Parathyroid adenoma (tissue), 2 donors: Measurements from ENCODE around the gene MAFB.

ENCODE experiments used
- H2AFZ ChIP-seq: fragments of 300-600 bp; sonication (generic); one replicate; pipeline ENCODE4 v1.7.0; 2017; ENCODE audit warnings: antibody characterized with exemption, mild to moderate bottlenecking
- H3K27ac ChIP-seq: fragments of 300-600 bp; sonication (generic); one replicate; pipeline ENCODE4 v1.7.0; 2017
- H3K27me3 ChIP-seq: fragments of 300-600 bp; sonication (generic); one replicate; pipeline ENCODE4 v1.7.0; 2017; ENCODE audit warnings: low read length; ENCODE audit not compliant: control insufficient read depth, insufficient read depth
- H3K36me3 ChIP-seq: fragments of 300-600 bp; sonication (generic); one replicate; pipeline ENCODE4 v1.7.0; 2017; ENCODE audit warnings: low read length; ENCODE audit not compliant: control insufficient read depth, insufficient read depth
- H3K4me1 ChIP-seq: fragments of 300-600 bp; sonication (generic); one replicate; pipeline ENCODE4 v1.7.0; 2017; ENCODE audit warnings: control low read depth
- H3K4me2 ChIP-seq: fragments of 300-600 bp; sonication (generic); one replicate; pipeline ENCODE4 v1.7.0; 2017; ENCODE audit warnings: low read length
- H3K4me3 ChIP-seq: fragments of 300-600 bp; sonication (generic); one replicate; pipeline ENCODE4 v1.7.0; 2017; ENCODE audit warnings: low read depth, low read length
- H3K79me2 ChIP-seq: fragments of 300-600 bp; sonication (generic); one replicate; pipeline ENCODE4 v1.7.0; 2017; ENCODE audit warnings: control low read depth
- H3K9ac ChIP-seq: fragments of 300-600 bp; sonication (generic); one replicate; pipeline ENCODE4 v1.7.0; 2017; ENCODE audit warnings: mild to moderate bottlenecking
- H3K9me3 ChIP-seq: fragments of 300-600 bp; sonication (generic); one replicate; pipeline ENCODE4 v1.7.0; 2017; ENCODE audit warnings: low read length; ENCODE audit not compliant: control insufficient read depth
- TF ChIP-seq, protein P1 (sequence below): fragments of 300-600 bp; sonication (generic); IDR thresholded peaks from one replicate; pipeline ENCODE4 v1.7.0; 2017; ENCODE audit warnings: antibody characterized with exemption, mild to moderate bottlenecking
- donor health status: primary hyperparathyroidism.

MAFB gene

DNA sequence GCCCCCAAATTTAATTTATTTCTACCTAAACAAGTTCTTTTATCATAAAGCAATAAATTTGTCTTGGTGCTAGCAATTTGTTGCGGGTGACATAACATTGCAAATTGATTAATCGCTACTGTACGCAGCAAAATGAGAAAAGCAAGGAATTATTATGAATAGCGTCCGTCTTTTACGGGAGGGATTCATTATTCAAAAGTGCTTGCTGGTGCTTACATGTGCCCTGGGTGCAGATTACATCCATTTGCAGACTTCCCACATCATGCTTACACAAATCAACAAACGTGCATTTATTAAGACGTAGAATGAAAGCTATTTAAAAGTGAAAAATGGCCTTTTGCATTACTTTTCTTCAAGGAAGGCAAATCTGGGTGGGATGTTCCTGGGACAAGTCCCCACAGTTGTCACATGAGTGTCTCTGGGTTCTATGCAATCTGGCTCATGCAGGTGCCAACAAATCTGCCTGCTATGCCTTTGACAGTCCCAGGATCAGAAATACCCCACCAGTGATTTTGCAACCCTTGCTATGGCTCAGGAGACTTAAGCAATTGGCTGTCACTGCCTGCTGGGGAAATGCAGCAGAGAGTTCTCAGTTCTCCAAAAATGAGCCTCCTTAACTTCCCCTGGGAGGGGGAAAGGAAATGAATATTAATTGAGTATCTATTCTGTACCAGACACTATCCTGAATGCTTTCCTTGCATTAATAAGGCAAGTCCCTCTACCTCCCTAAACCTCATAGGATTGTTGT, 30.1 kb upstream of the MAFB start:
- H3K4me3 ChIP-seq = peak overlapping the region; percentile 82
- H3K4me2 ChIP-seq = peak overlapping the region; percentile 72
- H3K9me3 ChIP-seq = no peaks in the 10 kb centered on the region
- H3K27me3 ChIP-seq = no peaks in the 10 kb centered on the region
- no peaks in the 10 kb centered on the region for H3K36me3 ChIP-seq
- H3K4me1 ChIP-seq = peaks cover 80% of the 10 kb centered on the region
- peak overlapping the region; percentile 98 for H3K27ac ChIP-seq
- H3K79me2 ChIP-seq = peaks cover 78% of the 10 kb centered on the region
- TF ChIP-seq, protein P1, sequence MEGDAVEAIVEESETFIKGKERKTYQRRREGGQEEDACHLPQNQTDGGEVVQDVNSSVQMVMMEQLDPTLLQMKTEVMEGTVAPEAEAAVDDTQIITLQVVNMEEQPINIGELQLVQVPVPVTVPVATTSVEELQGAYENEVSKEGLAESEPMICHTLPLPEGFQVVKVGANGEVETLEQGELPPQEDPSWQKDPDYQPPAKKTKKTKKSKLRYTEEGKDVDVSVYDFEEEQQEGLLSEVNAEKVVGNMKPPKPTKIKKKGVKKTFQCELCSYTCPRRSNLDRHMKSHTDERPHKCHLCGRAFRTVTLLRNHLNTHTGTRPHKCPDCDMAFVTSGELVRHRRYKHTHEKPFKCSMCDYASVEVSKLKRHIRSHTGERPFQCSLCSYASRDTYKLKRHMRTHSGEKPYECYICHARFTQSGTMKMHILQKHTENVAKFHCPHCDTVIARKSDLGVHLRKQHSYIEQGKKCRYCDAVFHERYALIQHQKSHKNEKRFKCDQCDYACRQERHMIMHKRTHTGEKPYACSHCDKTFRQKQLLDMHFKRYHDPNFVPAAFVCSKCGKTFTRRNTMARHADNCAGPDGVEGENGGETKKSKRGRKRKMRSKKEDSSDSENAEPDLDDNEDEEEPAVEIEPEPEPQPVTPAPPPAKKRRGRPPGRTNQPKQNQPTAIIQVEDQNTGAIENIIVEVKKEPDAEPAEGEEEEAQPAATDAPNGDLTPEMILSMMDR = no peak
- peak overlapping the region; percentile 79 for H3K9ac ChIP-seq
- H2AFZ ChIP-seq = no peak overlapping the region

DNA sequence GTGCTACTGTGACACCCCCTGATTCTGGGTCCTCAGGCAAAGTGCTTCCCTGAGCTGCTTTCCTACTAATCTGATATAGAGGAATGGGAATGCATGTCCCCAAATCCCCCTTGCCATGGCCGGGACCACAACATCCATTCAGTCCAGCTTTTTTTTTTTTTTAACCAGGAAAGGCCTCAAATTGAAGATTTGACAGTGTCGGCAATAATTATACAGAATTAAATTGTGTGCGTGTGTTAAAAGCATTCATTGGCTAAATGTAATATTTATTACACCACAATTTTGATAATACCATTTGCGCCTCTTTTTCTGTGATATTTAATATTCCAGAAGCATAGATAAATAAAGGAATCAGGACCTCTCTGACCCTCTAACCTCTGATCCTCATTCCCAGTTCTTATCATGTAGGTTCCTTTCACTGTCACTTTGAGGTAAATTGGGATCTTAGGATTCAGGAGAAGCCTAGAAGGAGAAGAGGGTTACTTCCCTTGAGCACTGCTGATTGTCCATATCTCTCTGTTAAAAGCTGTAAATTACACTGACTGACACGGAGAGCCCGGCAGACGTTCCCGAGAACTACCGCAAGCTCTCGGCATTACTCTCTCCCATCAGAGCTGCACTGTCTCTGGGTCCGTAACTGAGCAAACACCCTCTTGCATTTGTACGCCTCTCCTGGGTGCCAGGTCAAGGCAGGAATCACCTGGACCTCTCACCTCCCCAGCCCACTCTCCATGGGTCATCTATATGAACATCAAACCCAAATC, 29.4 kb upstream of the MAFB start:
- Histone ChIP-seq H3K9me3 (no peaks in the 10 kb centered on the region), H3K4me2 (peak overlapping the region; percentile 72), H3K27ac (peak overlapping the region; percentile 98), H3K4me1 (peaks cover 80% of the 10 kb centered on the region), H3K27me3 (no peaks in the 10 kb centered on the region), H2AFZ (no peak overlapping the region), H3K4me3 (peak overlapping the region; percentile 82), H3K9ac (peak overlapping the region; percentile 79), H3K36me3 (no peaks in the 10 kb centered on the region), H3K79me2 (peaks cover 78% of the 10 kb centered on the region)
- TF ChIP-seq, protein P1 = no peak

DNA sequence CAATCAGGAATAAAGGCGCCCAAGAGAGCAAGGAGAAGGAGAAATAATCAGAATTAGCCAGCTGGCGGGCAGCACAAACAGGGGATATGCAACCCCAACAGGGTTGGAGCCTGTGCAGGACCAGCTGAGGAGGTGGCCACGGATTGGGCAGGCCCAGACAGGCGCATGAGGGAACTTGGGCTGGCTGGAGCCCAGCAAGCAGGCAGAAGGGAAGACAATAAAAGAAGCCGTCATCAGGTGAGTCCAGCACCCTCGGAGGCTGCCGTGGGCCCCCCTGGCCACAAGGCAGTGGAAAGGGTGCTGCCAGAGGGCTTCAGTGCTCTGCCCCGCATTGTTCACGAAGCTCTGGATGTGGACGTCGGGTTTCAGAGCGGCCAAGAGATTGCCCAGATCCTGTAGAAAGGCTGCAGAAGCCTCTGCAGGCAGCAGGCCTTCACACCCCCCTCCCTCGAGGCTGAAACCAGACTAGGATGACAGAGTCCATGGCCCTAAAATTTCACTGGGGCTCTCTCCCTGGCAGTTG, 28.4 kb upstream of the MAFB start:
- H3K27ac ChIP-seq = peak overlapping the region; percentile 98
- no peaks in the 10 kb centered on the region for H3K9me3 ChIP-seq
- TF ChIP-seq, protein P1 = no peak
- H3K4me2 ChIP-seq = peak overlapping the region; percentile 72
- H3K36me3 ChIP-seq = no peaks in the 10 kb centered on the region
- H2AFZ ChIP-seq = no peak overlapping the region
- peaks cover 82% of the 10 kb centered on the region for H3K4me1 ChIP-seq
- H3K79me2 ChIP-seq = peaks cover 80% of the 10 kb centered on the region
- peak overlapping the region; percentile 79 for H3K9ac ChIP-seq
- peak overlapping the region; percentile 82 for H3K4me3 ChIP-seq
- no peaks in the 10 kb centered on the region for H3K27me3 ChIP-seq

DNA sequence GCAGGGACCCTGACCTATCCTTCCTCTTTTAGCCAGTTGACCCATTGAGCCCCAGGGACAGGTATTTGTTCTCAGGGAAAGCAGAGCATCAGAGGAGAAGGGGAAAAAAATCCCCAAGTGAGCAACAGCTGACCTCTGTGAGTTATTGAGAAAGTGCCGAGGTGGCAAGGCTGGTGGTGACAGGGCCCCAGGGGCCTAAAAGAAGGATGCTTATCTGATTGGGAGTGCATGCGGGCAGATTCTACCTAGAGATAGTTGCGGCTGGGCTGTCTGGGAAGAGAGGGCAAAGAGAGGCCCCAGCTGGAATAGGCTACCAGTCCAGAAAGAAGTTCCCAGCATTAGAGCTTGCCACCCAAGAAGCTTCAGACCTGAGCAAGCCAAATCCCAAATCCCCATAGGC, 26.5 kb upstream of the MAFB start:
- Histone ChIP-seq H3K4me2 (peak overlapping the region; percentile 72), H3K27ac (peak overlapping the region; percentile 98), H2AFZ (no peak overlapping the region), H3K9me3 (no peaks in the 10 kb centered on the region), H3K79me2 (peaks cover 74% of the 10 kb centered on the region), H3K36me3 (no peaks in the 10 kb centered on the region), H3K9ac (peak overlapping the region; percentile 79), H3K4me3 (peak overlapping the region; percentile 82), H3K4me1 (peaks cover 70% of the 10 kb centered on the region), H3K27me3 (no peaks in the 10 kb centered on the region)
- TF ChIP-seq, protein P1 = no peak
